HEK293 (cell line): ENCODE measurements around the gene ZNF319.

ENCODE experiments used
- CTCF ChIP-seq: fragments of 450-650 bp; formaldehyde crosslinking; IDR thresholded peaks from 2 replicates; pipeline ENCODE4 v1.5.1; 2016; ENCODE audit warnings: missing biosample characterization, missing genetic modification characterization
- KLF9 ChIP-seq: fragments of 450-650 bp; formaldehyde crosslinking; IDR thresholded peaks from 2 replicates; pipeline ENCODE4 v1.5.1; 2016; ENCODE audit warnings: missing biosample characterization, missing genetic modification characterization, low read depth
- MYNN ChIP-seq: fragments of 450-650 bp; formaldehyde crosslinking; IDR thresholded peaks from 2 replicates; pipeline ENCODE4 v1.5.1; 2016; ENCODE audit warnings: missing biosample characterization, missing genetic modification characterization, borderline replicate concordance
- YY1 ChIP-seq: fragments of 450-650 bp; formaldehyde crosslinking; IDR thresholded peaks from 2 replicates; pipeline ENCODE4 v1.5.1; 2018; ENCODE audit warnings: missing biosample characterization, missing genetic modification characterization
- ZBTB10 ChIP-seq: fragments of 450-650 bp; formaldehyde crosslinking; IDR thresholded peaks from 2 replicates; pipeline ENCODE4 v1.5.1; 2016; ENCODE audit warnings: missing biosample characterization, missing genetic modification characterization
- ZNF16 ChIP-seq: fragments of 450-650 bp; formaldehyde crosslinking; IDR thresholded peaks from 2 replicates; pipeline ENCODE4 v1.5.1; 2016; ENCODE audit warnings: low read depth, missing biosample characterization, missing genetic modification characterization
- TF ChIP-seq, protein P1 (sequence below): fragments of 450-650 bp; formaldehyde crosslinking; IDR thresholded peaks from 2 replicates; pipeline ENCODE4 v1.5.1; 2016; ENCODE audit warnings: missing biosample characterization, missing genetic modification characterization

- no peak for TF ChIP-seq CTCF
- TF ChIP-seq, protein P1, sequence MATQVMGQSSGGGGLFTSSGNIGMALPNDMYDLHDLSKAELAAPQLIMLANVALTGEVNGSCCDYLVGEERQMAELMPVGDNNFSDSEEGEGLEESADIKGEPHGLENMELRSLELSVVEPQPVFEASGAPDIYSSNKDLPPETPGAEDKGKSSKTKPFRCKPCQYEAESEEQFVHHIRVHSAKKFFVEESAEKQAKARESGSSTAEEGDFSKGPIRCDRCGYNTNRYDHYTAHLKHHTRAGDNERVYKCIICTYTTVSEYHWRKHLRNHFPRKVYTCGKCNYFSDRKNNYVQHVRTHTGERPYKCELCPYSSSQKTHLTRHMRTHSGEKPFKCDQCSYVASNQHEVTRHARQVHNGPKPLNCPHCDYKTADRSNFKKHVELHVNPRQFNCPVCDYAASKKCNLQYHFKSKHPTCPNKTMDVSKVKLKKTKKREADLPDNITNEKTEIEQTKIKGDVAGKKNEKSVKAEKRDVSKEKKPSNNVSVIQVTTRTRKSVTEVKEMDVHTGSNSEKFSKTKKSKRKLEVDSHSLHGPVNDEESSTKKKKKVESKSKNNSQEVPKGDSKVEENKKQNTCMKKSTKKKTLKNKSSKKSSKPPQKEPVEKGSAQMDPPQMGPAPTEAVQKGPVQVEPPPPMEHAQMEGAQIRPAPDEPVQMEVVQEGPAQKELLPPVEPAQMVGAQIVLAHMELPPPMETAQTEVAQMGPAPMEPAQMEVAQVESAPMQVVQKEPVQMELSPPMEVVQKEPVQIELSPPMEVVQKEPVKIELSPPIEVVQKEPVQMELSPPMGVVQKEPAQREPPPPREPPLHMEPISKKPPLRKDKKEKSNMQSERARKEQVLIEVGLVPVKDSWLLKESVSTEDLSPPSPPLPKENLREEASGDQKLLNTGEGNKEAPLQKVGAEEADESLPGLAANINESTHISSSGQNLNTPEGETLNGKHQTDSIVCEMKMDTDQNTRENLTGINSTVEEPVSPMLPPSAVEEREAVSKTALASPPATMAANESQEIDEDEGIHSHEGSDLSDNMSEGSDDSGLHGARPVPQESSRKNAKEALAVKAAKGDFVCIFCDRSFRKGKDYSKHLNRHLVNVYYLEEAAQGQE: no peak
- no peak for TF ChIP-seq YY1 (tag by site-specific recombination)
- TF ChIP-seq KLF9 (tag by site-specific recombination): no peak
- no peak for TF ChIP-seq ZNF16 (tag by site-specific recombination)
- no peak for TF ChIP-seq MYNN (tag by site-specific recombination)
- TF ChIP-seq ZBTB10 (tag by site-specific recombination): no peak
Measured at GRCh38 chr16:57999971-58000705, at the start of gene ZNF319.
